Testis (tissue), 3 donors: ENCODE measurements around the gene PAX4. TPM values are rescaled to one million over a fixed set of nuclear protein-coding genes. Genes with fewer than 3 reads are reported as not detected.

Experiments used
- DNase-seq: peaks from one replicate; pipeline ENCODE4 v3.0.0-alpha.2; 2019
- H3K27ac ChIP-seq, 2 donors: fragments of 200-600 bp; sonication (generic); one replicate each; pipeline ENCODE4 v1.5.1; 2019
- H3K27me3 ChIP-seq: fragments of 200-600 bp; sonication (generic); one replicate; pipeline ENCODE4 v1.5.1; 2019
- H3K36me3 ChIP-seq: fragments of 200-600 bp; sonication (generic); one replicate; pipeline ENCODE4 v1.5.1; 2017; ENCODE audit warnings: low read depth; ENCODE audit errors: missing control alignments
- H3K4me1 ChIP-seq: fragments of 200-600 bp; sonication (generic); one replicate; pipeline ENCODE4 v1.5.1; 2019
- H3K4me3 ChIP-seq, 2 donors: fragments of 200-600 bp; sonication (generic); one replicate each; pipeline ENCODE4 v1.5.1; 2017 to 2019
- H3K9me3 ChIP-seq: fragments of 200-600 bp; sonication (generic); one replicate; pipeline ENCODE4 v1.5.1; 2017
- POLR2A ChIP-seq: fragments of 450-650 bp; IDR thresholded peaks from one replicate; pipeline ENCODE4 v1.6.1; 2017; ENCODE audit warnings: antibody characterized with exemption, mild to moderate bottlenecking, moderate library complexity
- WGBS, 2 donors: methylation state at CpG; one replicate each; pipeline ENCODE4 v1.1.5; 2018; 5-methylcytosine and 5-hydroxymethylcytosine counted together
- intact Hi-C: fragments of 100-400 bp; cut with DNase I; formaldehyde crosslinking; loops from one replicate; pipeline ENCODE4 v1.15.1; 2023; ENCODE audit warnings: low total_unique reads
- polyA plus RNA-seq: library from polyadenylated mRNA; stranded (reverse); fragments of 350-450 nt; fragmentation: Illumina TruSeq; extraction: RNeasy Lipid Tissue Mini Kit (QIAGEN cat#74804); gene quantifications from one replicate; pipeline ENCODE4 v1.2.3, GENCODE V29; 2014; ENCODE audit warnings: low read depth, low replicate concordance; ENCODE audit not compliant: insufficient read depth
- total RNA-seq, 2 donors: library from RNA; depleted of rRNA; stranded (reverse); fragments of >200 nt; gene quantifications; one replicate each; pipeline ENCODE4 v1.2.3, GENCODE V29; 2016
- TF ChIP-seq, protein P1 (sequence below), 3 experiments: fragments of 450-650 bp in 2 of 3; fragments of 200-600 bp in 1 of 3; sonication (generic) in 1 of 3; IDR thresholded peaks; one replicate each; pipeline ENCODE4 v1.5.1; 2016 to 2019; ENCODE audit warnings: antibody characterized with exemption in 3 of 3, mild to moderate bottlenecking in 2 of 3, moderate library complexity in 1 of 3

The PAX4 gene
- total and polyA plus RNA-seq, 3 donors from 2014 or later, result 0.50 to 0.95 (median 0.55) TPM

- Histone ChIP-seq H3K9me3 (no peaks in the 10 kb centered on the region), H3K4me3 (no peak overlapping the region), H3K27ac (no peak overlapping the region), H3K27me3 (no peaks in the 10 kb centered on the region), H3K4me1 (no peaks in the 10 kb centered on the region), H3K36me3 (no peaks in the 10 kb centered on the region)
- intact Hi-C loops, result no loop called here
- 1 to 3% methylated on average over 19 to 24 of the region's 24 CpGs for WGBS, 2 donors
- TF ChIP-seq, protein P1, sequence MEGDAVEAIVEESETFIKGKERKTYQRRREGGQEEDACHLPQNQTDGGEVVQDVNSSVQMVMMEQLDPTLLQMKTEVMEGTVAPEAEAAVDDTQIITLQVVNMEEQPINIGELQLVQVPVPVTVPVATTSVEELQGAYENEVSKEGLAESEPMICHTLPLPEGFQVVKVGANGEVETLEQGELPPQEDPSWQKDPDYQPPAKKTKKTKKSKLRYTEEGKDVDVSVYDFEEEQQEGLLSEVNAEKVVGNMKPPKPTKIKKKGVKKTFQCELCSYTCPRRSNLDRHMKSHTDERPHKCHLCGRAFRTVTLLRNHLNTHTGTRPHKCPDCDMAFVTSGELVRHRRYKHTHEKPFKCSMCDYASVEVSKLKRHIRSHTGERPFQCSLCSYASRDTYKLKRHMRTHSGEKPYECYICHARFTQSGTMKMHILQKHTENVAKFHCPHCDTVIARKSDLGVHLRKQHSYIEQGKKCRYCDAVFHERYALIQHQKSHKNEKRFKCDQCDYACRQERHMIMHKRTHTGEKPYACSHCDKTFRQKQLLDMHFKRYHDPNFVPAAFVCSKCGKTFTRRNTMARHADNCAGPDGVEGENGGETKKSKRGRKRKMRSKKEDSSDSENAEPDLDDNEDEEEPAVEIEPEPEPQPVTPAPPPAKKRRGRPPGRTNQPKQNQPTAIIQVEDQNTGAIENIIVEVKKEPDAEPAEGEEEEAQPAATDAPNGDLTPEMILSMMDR (IDR thresholded peaks at IDR 0.05), result no peak
- no peak for TF ChIP-seq POLR2A
- DNase-seq, result no peak
Observed at GRCh38 chr7:127620406-127621233, 2.7 kb upstream of the PAX4 start.

- H3K4me3 ChIP-seq, result no peak overlapping the region
- H3K27ac ChIP-seq, result no peak overlapping the region
- TF ChIP-seq POLR2A, result no peak
- TF ChIP-seq, protein P1 (IDR thresholded peaks at IDR 0.05), result no peak
- H3K27me3 ChIP-seq, result no peaks in the 10 kb centered on the region
- no peaks in the 10 kb centered on the region for H3K36me3 ChIP-seq
- intact Hi-C loops, result no loop called here
- no peaks in the 10 kb centered on the region for H3K4me1 ChIP-seq
- H3K9me3 ChIP-seq, result no peaks in the 10 kb centered on the region
- WGBS, 2 donors, result 4% methylated on average over 23 to 27 of the region's 27 CpGs
- DNase-seq, result no peak
Observed at GRCh38 chr7:127619681-127620405, 1.9 kb upstream of the PAX4 start.

- no peak for DNase-seq
- Histone ChIP-seq H3K27me3 (no peaks in the 10 kb centered on the region), H3K4me3 (no peak overlapping the region), H3K36me3 (no peaks in the 10 kb centered on the region), H3K4me1 (no peaks in the 10 kb centered on the region), H3K9me3 (no peaks in the 10 kb centered on the region), H3K27ac (no peak overlapping the region)
- 50 to 90% methylated on average over 1 of the region's 1 CpG for WGBS, 2 donors
- intact Hi-C loops, result no loop called here
- TF ChIP-seq, protein P1 (IDR thresholded peaks at IDR 0.05), result no peak
- TF ChIP-seq POLR2A, result no peak
Observed at GRCh38 chr7:127618775-127619174, 833 bp upstream of the PAX4 start.

GRCh38 chr7:127616724-127617123 is 1.2 kb downstream of the PAX4 start:
- Histone ChIP-seq H3K27ac (no peak overlapping the region), H3K4me3 (no peak overlapping the region), H3K36me3 (no peaks in the 10 kb centered on the region), H3K27me3 (no peaks in the 10 kb centered on the region), H3K4me1 (no peaks in the 10 kb centered on the region), H3K9me3 (no peaks in the 10 kb centered on the region)
- no peak for TF ChIP-seq POLR2A
- TF ChIP-seq, protein P1 (IDR thresholded peaks at IDR 0.05), result no peak
- 90 to 91% methylated on average over 5 of the region's 5 CpGs for WGBS, 2 donors
- intact Hi-C loops, result no loop called here
- no peak for DNase-seq
